H9 (cell line): Measurements from ENCODE around the gene HSD17B12. TPM values are rescaled to one million over a fixed set of nuclear protein-coding genes. Genes with fewer than 3 reads are reported as not detected.

ENCODE experiments used
- DNase-seq: peaks from one replicate; pipeline ENCODE4 v3.0.0-alpha.2; 2017
- H2AFZ ChIP-seq: one replicate; pipeline ENCODE4 v1.6.1; 2013; ENCODE audit warnings: mild to moderate bottlenecking, low read length, control low read depth, moderate library complexity
- H2AK5ac ChIP-seq: 2 replicates; pipeline ENCODE4 v1.6.1; 2013; ENCODE audit warnings: low read length, control low read depth, mixed read lengths; ENCODE audit not compliant: insufficient read length
- H2BK120ac ChIP-seq: one replicate; pipeline ENCODE4 v1.6.1; 2013; ENCODE audit warnings: low read depth, mild to moderate bottlenecking, low read length, control low read depth, inconsistent platforms; ENCODE audit not compliant: poor library complexity, severe bottlenecking
- H2BK12ac ChIP-seq: 2 replicates; pipeline ENCODE4 v1.6.1; 2013; ENCODE audit warnings: low read length, control low read depth, mixed read lengths, low read depth; ENCODE audit not compliant: insufficient read length
- H2BK15ac ChIP-seq: 2 replicates; pipeline ENCODE4 v1.6.1; 2013; ENCODE audit warnings: low read depth, low read length, control low read depth
- H2BK20ac ChIP-seq: one replicate; pipeline ENCODE4 v1.6.1; 2013; ENCODE audit warnings: low read depth, mild to moderate bottlenecking, low read length, control low read depth, inconsistent platforms; ENCODE audit not compliant: poor library complexity, severe bottlenecking
- H2BK5ac ChIP-seq: 2 replicates; pipeline ENCODE4 v1.6.1; 2013; ENCODE audit warnings: low read length, control low read depth, mixed read lengths; ENCODE audit not compliant: insufficient read length
- H3K14ac ChIP-seq: 2 replicates; pipeline ENCODE4 v1.6.1; 2013; ENCODE audit warnings: low read length, control low read depth; ENCODE audit not compliant: insufficient read depth
- H3K18ac ChIP-seq: 2 replicates; pipeline ENCODE4 v1.6.1; 2013; ENCODE audit warnings: low read depth, mild to moderate bottlenecking, mixed read lengths, low read length, control low read depth; ENCODE audit not compliant: insufficient read length
- H3K23ac ChIP-seq: 2 replicates; pipeline ENCODE4 v1.6.1; 2013; ENCODE audit warnings: low read length, control low read depth, mixed read lengths, low read depth; ENCODE audit not compliant: insufficient read length
- H3K23me2 ChIP-seq: 2 replicates; pipeline ENCODE4 v1.6.1; 2013; ENCODE audit warnings: low read depth, mild to moderate bottlenecking, mixed read lengths, low read length, control low read depth; ENCODE audit not compliant: insufficient read length, poor library complexity, severe bottlenecking
- H3K27ac ChIP-seq: 2 replicates; pipeline ENCODE4 v1.5.1; 2013; ENCODE audit warnings: low read length, control low read depth, mixed read lengths, low read depth; ENCODE audit not compliant: insufficient read length
- H3K27me3 ChIP-seq: 2 replicates; pipeline ENCODE4 v1.6.1; 2013; ENCODE audit warnings: low read length, control low read depth, inconsistent platforms; ENCODE audit not compliant: insufficient read depth
- H3K4ac ChIP-seq: 2 replicates; pipeline ENCODE4 v1.6.1; 2013; ENCODE audit warnings: low read depth, mild to moderate bottlenecking, control low read depth, inconsistent platforms, low read length, moderate library complexity
- H3K4me1 ChIP-seq: 2 replicates; pipeline ENCODE4 v1.6.1; 2013; ENCODE audit warnings: low read length, control low read depth, inconsistent platforms; ENCODE audit not compliant: insufficient read depth
- H3K4me2 ChIP-seq: 2 replicates; pipeline ENCODE4 v1.6.1; 2013; ENCODE audit warnings: low read length, control low read depth, mixed read lengths; ENCODE audit not compliant: insufficient read length, insufficient read depth
- H3K56ac ChIP-seq: 2 replicates; pipeline ENCODE4 v1.6.1; 2013; ENCODE audit warnings: low read depth, mild to moderate bottlenecking, mixed read lengths, low read length, control low read depth; ENCODE audit not compliant: insufficient read length
- H3K79me1 ChIP-seq: 2 replicates; pipeline ENCODE4 v1.6.1; 2013; ENCODE audit warnings: low read depth, mild to moderate bottlenecking, moderate library complexity, low read length, control low read depth, inconsistent platforms; ENCODE audit not compliant: insufficient read depth, poor library complexity, severe bottlenecking
- H3K79me2 ChIP-seq: 2 replicates; pipeline ENCODE4 v1.6.1; 2013; ENCODE audit warnings: low read length, control low read depth, inconsistent platforms; ENCODE audit not compliant: insufficient read depth
- H3K9ac ChIP-seq: 2 replicates; pipeline ENCODE4 v1.6.1; 2013; ENCODE audit warnings: low read length, control low read depth, mixed read lengths; ENCODE audit not compliant: insufficient read length; ENCODE audit errors: extremely low read depth
- H3K9me3 ChIP-seq: one replicate; pipeline ENCODE4 v1.6.1; 2013; ENCODE audit warnings: low read depth, low read length, inconsistent platforms; ENCODE audit not compliant: control insufficient read depth
- H3T11ph ChIP-seq: one replicate; pipeline ENCODE4 v1.6.1; 2013; ENCODE audit warnings: mild to moderate bottlenecking, low read length, control low read depth, inconsistent platforms
- H4K20me1 ChIP-seq: one replicate; pipeline ENCODE4 v1.6.1; 2013; ENCODE audit not compliant: control insufficient read depth, insufficient read length, insufficient read depth
- H4K5ac ChIP-seq: 2 replicates; pipeline ENCODE4 v1.6.1; 2013; ENCODE audit warnings: low read depth, mild to moderate bottlenecking, mixed read lengths, low read length, control low read depth; ENCODE audit not compliant: insufficient read length
- H4K8ac ChIP-seq: replicated peaks from 2 replicates; pipeline ENCODE4 v1.6.1; 2013; ENCODE audit warnings: low read length, control low read depth, mixed read lengths, low read depth; ENCODE audit not compliant: insufficient read length
- H4K91ac ChIP-seq: 2 replicates; pipeline ENCODE4 v1.6.1; 2013; ENCODE audit warnings: low read depth, mild to moderate bottlenecking, moderate library complexity, mixed read lengths, low read length, control low read depth; ENCODE audit not compliant: insufficient read length
- H3K27ac Mint-ChIP-seq, 3 experiments: 2 replicates in 2 of 3; 3 replicates in 1 of 3; pipeline ENCODE4 v1.8.0; 2020 to 2021; ENCODE audit warnings: mixed read lengths in 3 of 3, mild to moderate bottlenecking in 1 of 3, moderate library complexity in 1 of 3
- H3K27me3 Mint-ChIP-seq: 2 replicates; pipeline ENCODE4 v1.8.0; 2021; ENCODE audit warnings: low read depth, mild to moderate bottlenecking, moderate library complexity, mixed read lengths
- H3K36me3 Mint-ChIP-seq, 3 experiments: 2 replicates in 2 of 3; 3 replicates in 1 of 3; pipeline ENCODE4 v1.8.0; 2020 to 2021; ENCODE audit warnings: low read depth in 3 of 3, mixed read lengths in 3 of 3; ENCODE audit not compliant: insufficient read depth in 1 of 3
- H3K4me1 Mint-ChIP-seq, 2 experiments: 2 replicates each; pipeline ENCODE4 v1.8.0; 2020; ENCODE audit warnings: mixed read lengths in 2 of 2
- H3K4me3 Mint-ChIP-seq, 2 experiments: 2 replicates in 1 of 2; 3 replicates in 1 of 2; pipeline ENCODE4 v1.8.0; 2020 to 2021; ENCODE audit warnings: mild to moderate bottlenecking in 2 of 2, mixed read lengths in 2 of 2, moderate library complexity in 1 of 2
- H3K9me3 Mint-ChIP-seq, 2 experiments: 2 replicates in 1 of 2; 3 replicates in 1 of 2; pipeline ENCODE4 v1.8.0; 2020; ENCODE audit warnings: mild to moderate bottlenecking in 2 of 2, mixed read lengths in 2 of 2, moderate library complexity in 1 of 2
- CTCF ChIP-seq: fragments of 200-600 bp; sonication (generic); conservative IDR thresholded peaks from 3 replicates; pipeline ENCODE4 v1.8.0; 2021; ENCODE audit warnings: antibody characterized with exemption, mild to moderate bottlenecking
- WGBS: extraction: QIAGEN DNeasy Blood & Tissue Kit; methylation state at CpG from one replicate; pipeline ENCODE4 v1.1.7; 2013; ENCODE audit warnings: missing lambda C conversion rate, low lambda C conversion rate, mixed read lengths; ENCODE audit not compliant: insufficient read length; ENCODE audit errors: extremely low coverage; 5-methylcytosine and 5-hydroxymethylcytosine counted together
- total RNA-seq: library from RNA; stranded (reverse); gene quantifications from 2 replicates; pipeline ENCODE4 v1.2.1, GENCODE V29; 2021

HSD17B12 gene
- total RNA-seq, 1 experiment from 2014 or later, result 111 TPM

GRCh38 chr11:43770173-43770572, 89.6 kb downstream of the HSD17B12 start:
- no peak overlapping the region for H3K18ac ChIP-seq
- no peak overlapping the region for H3T11ph ChIP-seq
- no peaks in the 10 kb centered on the region for H3K4me1 ChIP-seq
- H3K27ac Mint-ChIP-seq, result no peak overlapping the region; a peak in 1 of 7 replicates
- no peaks in the 10 kb centered on the region for H3K9me3 ChIP-seq
- H3K14ac ChIP-seq, result no peak overlapping the region
- no peak for TF ChIP-seq CTCF
- no peaks in the 10 kb centered on the region for H3K4me1 Mint-ChIP-seq
- H2BK120ac ChIP-seq, result no peak overlapping the region
- H4K91ac ChIP-seq, result no peak overlapping the region
- H3K23ac ChIP-seq, result no peak overlapping the region
- H4K5ac ChIP-seq, result no peak overlapping the region
- no peaks in the 10 kb centered on the region; the same call in 1 of the 2 replicates for H3K79me2 ChIP-seq
- H2BK5ac ChIP-seq, result no peak overlapping the region
- H3K9ac ChIP-seq, result no peak overlapping the region
- H2BK12ac ChIP-seq, result no peak overlapping the region
- H3K27ac ChIP-seq, result no peak overlapping the region
- no peak overlapping the region for H2BK15ac ChIP-seq
- WGBS, result no CpG with 5 or more reads among the region's 3 CpGs
- H3K36me3 Mint-ChIP-seq, result peaks cover 41 to 54% (median 50%) of the 10 kb centered on the region in 3 experiments
- no peak overlapping the region for H2AK5ac ChIP-seq
- H4K20me1 ChIP-seq, result no peaks in the 10 kb centered on the region
- peaks cover 6 to 7% of the 10 kb centered on the region in 2 experiments; a peak in 4 of 5 replicates for H3K9me3 Mint-ChIP-seq
- H3K4ac ChIP-seq, result no peak overlapping the region
- H3K4me3 Mint-ChIP-seq, result no peak overlapping the region
- no peak for DNase-seq
- H3K56ac ChIP-seq, result no peak overlapping the region
- no peaks in the 10 kb centered on the region for H3K27me3 ChIP-seq
- H3K4me2 ChIP-seq, result no peak overlapping the region
- no peak overlapping the region for H2BK20ac ChIP-seq
- no peak overlapping the region for H2AFZ ChIP-seq
- H4K8ac ChIP-seq, result no peak overlapping the region
- H3K27me3 Mint-ChIP-seq, result no peaks in the 10 kb centered on the region; the same call in 1 of the 2 replicates
- H3K79me1 ChIP-seq, result no peaks in the 10 kb centered on the region
- no peaks in the 10 kb centered on the region for H3K23me2 ChIP-seq
